ENCODE data around the gene GLOD5.

Gene GLOD5

DNA sequence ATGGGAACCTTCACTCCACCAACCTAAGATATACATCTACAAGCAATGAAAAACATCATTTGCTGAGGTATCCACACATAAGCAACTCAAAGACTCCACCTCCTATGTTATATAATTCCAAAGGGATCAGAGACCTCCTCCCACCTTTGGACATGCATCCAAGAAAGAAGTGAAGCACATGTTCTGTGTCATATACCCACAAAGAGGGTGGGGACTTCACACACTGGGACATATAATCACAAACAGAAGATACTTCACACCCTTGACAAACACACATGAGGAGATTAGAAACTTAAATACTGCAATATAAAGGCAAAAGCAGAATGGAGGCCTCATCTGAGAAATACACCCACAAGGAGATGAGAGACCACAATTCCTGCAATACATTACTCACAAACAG is 39.6 kb upstream of the GLOD5 start:
- TF ChIP-seq ZFP30 (CRISPR knock-in tag; IDR thresholded peaks at IDR 0.05) (no peak), PPARA (CRISPR knock-in tag; IDR thresholded peaks at IDR 0.05; ENCODE audit: borderline replicate concordance) (no peak), BACH2 (CRISPR knock-in tag; IDR thresholded peaks at IDR 0.05; ENCODE audit: borderline replicate concordance) (no peak), ZNF565 (CRISPR knock-in tag; conservative IDR thresholded peaks at IDR 0.05; ENCODE audit: low read depth) (no peak), GLIS3 (CRISPR knock-in tag; IDR thresholded peaks at IDR 0.05) (no peak), ARNTL (CRISPR knock-in tag; IDR thresholded peaks at IDR 0.05; ENCODE audit: borderline replicate concordance, low read depth) (no peak), TCF4 (CRISPR knock-in tag; IDR thresholded peaks at IDR 0.05; ENCODE audit: borderline replicate concordance) (no peak), RARB (CRISPR knock-in tag; IDR thresholded peaks at IDR 0.05) (no peak)
- TF ChIP-seq, protein P1, sequence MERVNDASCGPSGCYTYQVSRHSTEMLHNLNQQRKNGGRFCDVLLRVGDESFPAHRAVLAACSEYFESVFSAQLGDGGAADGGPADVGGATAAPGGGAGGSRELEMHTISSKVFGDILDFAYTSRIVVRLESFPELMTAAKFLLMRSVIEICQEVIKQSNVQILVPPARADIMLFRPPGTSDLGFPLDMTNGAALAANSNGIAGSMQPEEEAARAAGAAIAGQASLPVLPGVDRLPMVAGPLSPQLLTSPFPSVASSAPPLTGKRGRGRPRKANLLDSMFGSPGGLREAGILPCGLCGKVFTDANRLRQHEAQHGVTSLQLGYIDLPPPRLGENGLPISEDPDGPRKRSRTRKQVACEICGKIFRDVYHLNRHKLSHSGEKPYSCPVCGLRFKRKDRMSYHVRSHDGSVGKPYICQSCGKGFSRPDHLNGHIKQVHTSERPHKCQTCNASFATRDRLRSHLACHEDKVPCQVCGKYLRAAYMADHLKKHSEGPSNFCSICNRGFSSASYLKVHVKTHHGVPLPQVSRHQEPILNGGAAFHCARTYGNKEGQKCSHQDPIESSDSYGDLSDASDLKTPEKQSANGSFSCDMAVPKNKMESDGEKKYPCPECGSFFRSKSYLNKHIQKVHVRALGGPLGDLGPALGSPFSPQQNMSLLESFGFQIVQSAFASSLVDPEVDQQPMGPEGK (CRISPR knock-in tag; IDR thresholded peaks at IDR 0.05; ENCODE audit: borderline replicate concordance), result no peak
- ATAC-seq, result no peak

DNA sequence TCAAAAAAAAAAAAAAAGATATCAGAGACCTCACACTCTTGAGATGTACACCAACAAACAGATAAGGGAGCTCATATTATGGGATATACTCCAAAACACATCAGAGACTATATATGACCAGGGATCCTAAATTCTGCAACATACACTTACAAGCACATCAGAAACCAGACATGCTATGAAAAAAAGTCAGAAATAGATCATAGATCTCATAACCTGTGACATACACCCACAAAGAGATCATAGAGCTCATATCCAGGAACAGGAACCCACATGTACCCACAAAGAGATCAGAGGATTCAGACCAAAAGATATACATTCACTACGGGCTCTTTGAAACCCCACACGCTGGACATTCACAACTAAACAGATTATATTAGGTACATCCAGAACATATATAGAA is 35.0 kb upstream of the GLOD5 start:
- TF ChIP-seq TOX (CRISPR knock-in tag; IDR thresholded peaks at IDR 0.05; ENCODE audit: borderline replicate concordance) (no peak), ZNF565 (CRISPR knock-in tag; conservative IDR thresholded peaks at IDR 0.05; ENCODE audit: low read depth) (no peak), OSR1 (CRISPR knock-in tag; IDR thresholded peaks at IDR 0.05) (no peak), GLIS3 (CRISPR knock-in tag; IDR thresholded peaks at IDR 0.05) (no peak), ARNTL (CRISPR knock-in tag; IDR thresholded peaks at IDR 0.05; ENCODE audit: borderline replicate concordance, low read depth) (no peak)
- TF ChIP-seq, protein P2, sequence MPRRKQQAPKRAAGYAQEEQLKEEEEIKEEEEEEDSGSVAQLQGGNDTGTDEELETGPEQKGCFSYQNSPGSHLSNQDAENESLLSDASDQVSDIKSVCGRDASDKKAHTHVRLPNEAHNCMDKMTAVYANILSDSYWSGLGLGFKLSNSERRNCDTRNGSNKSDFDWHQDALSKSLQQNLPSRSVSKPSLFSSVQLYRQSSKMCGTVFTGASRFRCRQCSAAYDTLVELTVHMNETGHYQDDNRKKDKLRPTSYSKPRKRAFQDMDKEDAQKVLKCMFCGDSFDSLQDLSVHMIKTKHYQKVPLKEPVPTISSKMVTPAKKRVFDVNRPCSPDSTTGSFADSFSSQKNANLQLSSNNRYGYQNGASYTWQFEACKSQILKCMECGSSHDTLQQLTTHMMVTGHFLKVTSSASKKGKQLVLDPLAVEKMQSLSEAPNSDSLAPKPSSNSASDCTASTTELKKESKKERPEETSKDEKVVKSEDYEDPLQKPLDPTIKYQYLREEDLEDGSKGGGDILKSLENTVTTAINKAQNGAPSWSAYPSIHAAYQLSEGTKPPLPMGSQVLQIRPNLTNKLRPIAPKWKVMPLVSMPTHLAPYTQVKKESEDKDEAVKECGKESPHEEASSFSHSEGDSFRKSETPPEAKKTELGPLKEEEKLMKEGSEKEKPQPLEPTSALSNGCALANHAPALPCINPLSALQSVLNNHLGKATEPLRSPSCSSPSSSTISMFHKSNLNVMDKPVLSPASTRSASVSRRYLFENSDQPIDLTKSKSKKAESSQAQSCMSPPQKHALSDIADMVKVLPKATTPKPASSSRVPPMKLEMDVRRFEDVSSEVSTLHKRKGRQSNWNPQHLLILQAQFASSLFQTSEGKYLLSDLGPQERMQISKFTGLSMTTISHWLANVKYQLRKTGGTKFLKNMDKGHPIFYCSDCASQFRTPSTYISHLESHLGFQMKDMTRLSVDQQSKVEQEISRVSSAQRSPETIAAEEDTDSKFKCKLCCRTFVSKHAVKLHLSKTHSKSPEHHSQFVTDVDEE (CRISPR knock-in tag; IDR thresholded peaks at IDR 0.05), result no peak
- no peak for ATAC-seq

DNA sequence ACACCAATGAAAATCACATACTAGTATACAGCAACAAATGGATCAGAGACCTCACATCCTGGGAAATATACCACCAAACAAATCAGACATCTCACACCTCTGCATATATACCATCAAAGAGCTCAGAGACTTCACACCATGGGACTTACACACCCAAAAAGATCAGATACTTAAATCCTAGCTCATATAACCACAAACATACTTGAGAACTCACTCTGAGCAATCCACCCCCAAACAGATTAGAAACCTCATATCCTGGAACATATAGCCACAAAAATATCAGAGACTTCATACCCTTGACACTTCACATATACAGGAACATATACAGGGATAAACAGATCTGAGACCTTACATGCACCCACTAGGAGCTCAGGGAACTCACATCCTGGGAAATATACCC is 32.9 kb upstream of the GLOD5 start:
- ATAC-seq, result no peak
- TF ChIP-seq ISL1 (CRISPR knock-in tag; IDR thresholded peaks at IDR 0.05), result no peak
- no peak for TF ChIP-seq TOX (CRISPR knock-in tag; IDR thresholded peaks at IDR 0.05; ENCODE audit: borderline replicate concordance)
- TF ChIP-seq GLIS3 (CRISPR knock-in tag; IDR thresholded peaks at IDR 0.05), result no peak
- TF ChIP-seq TCF4 (CRISPR knock-in tag; IDR thresholded peaks at IDR 0.05; ENCODE audit: borderline replicate concordance), result no peak
- TF ChIP-seq SNAI2 (CRISPR knock-in tag; IDR thresholded peaks at IDR 0.05), result no peak
- TF ChIP-seq ZNF70 (CRISPR knock-in tag; IDR thresholded peaks at IDR 0.05), result no peak
- TF ChIP-seq ZFP30 (CRISPR knock-in tag; IDR thresholded peaks at IDR 0.05), result no peak
- TF ChIP-seq, protein P2 (CRISPR knock-in tag; IDR thresholded peaks at IDR 0.05), result no peak
- TF ChIP-seq, protein P3, sequence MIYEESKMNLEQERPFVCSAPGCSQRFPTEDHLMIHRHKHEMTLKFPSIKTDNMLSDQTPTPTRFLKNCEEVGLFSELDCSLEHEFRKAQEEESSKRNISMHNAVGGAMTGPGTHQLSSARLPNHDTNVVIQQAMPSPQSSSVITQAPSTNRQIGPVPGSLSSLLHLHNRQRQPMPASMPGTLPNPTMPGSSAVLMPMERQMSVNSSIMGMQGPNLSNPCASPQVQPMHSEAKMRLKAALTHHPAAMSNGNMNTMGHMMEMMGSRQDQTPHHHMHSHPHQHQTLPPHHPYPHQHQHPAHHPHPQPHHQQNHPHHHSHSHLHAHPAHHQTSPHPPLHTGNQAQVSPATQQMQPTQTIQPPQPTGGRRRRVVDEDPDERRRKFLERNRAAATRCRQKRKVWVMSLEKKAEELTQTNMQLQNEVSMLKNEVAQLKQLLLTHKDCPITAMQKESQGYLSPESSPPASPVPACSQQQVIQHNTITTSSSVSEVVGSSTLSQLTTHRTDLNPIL (CRISPR knock-in tag; IDR thresholded peaks at IDR 0.05; ENCODE audit: low read depth), result no peak
- TF ChIP-seq, protein P4, sequence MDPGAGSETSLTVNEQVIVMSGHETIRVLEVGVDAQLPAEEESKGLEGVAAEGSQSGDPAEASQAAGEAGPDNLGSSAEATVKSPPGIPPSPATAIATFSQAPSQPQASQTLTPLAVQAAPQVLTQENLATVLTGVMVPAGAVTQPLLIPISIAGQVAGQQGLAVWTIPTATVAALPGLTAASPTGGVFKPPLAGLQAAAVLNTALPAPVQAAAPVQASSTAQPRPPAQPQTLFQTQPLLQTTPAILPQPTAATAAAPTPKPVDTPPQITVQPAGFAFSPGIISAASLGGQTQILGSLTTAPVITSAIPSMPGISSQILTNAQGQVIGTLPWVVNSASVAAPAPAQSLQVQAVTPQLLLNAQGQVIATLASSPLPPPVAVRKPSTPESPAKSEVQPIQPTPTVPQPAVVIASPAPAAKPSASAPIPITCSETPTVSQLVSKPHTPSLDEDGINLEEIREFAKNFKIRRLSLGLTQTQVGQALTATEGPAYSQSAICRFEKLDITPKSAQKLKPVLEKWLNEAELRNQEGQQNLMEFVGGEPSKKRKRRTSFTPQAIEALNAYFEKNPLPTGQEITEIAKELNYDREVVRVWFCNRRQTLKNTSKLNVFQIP (CRISPR knock-in tag; IDR thresholded peaks at IDR 0.05; ENCODE audit: borderline replicate concordance, low read depth), result no peak
- TF ChIP-seq ZFP3 (CRISPR knock-in tag; IDR thresholded peaks at IDR 0.05), result no peak
- TF ChIP-seq, protein P1 (CRISPR knock-in tag; IDR thresholded peaks at IDR 0.05; ENCODE audit: borderline replicate concordance), result no peak
